CD4-positive, alpha-beta T cell treated with Interleukin-1 beta for 1 hour (primary cell): ENCODE data around the gene SUPT7L.

Experiments
- DNase-seq, 2 donors: peaks; one replicate each; pipeline ENCODE4 v3.0.0-alpha.2; 2020 to 2022

Gene SUPT7L

GRCh38 chr2:27663285-27664153, at the start of gene SUPT7L, which contains the start of gene SLC4A1AP:
SUPT7L (minus strand) TSS chr2:27663614; CDS start chr2:27662192, 1,422 bp downstream.
SLC4A1AP (plus strand) TSS chr2:27663889; CDS start chr2:27663915, 26 bp downstream.
- peak; percentile 75 to 81 for DNase-seq

- DNase-seq, result no peak
Observed at GRCh38 chr2:27713201-27713600, 49.8 kb upstream of the SUPT7L start.

GRCh38 chr2:27712522-27712921, 49.1 kb upstream of the SUPT7L start:
- no peak for DNase-seq

- no peak for DNase-seq
Observed at GRCh38 chr2:27711804-27712203, 48.4 kb upstream of the SUPT7L start.

GRCh38 chr2:27710640-27711430, 47.4 kb upstream of the SUPT7L start:
- no peak for DNase-seq

GRCh38 chr2:27709960-27710575, 46.7 kb upstream of the SUPT7L start:
- no peak for DNase-seq

- DNase-seq, result no peak
Observed at GRCh38 chr2:27709326-27709725, 45.9 kb upstream of the SUPT7L start.

GRCh38 chr2:27708666-27709065, 45.3 kb upstream of the SUPT7L start:
- DNase-seq, result no peak

GRCh38 chr2:27708257-27708654, 44.8 kb upstream of the SUPT7L start:
- no peak for DNase-seq

- DNase-seq, result no peak
Observed at GRCh38 chr2:27707462-27708256, 44.2 kb upstream of the SUPT7L start.

GRCh38 chr2:27705851-27706622, 42.6 kb upstream of the SUPT7L start:
- no peak for DNase-seq

- DNase-seq, result no peak
Observed at GRCh38 chr2:27704342-27704876, 41.0 kb upstream of the SUPT7L start.

- DNase-seq, result peak; percentile 77 to 82
Observed at GRCh38 chr2:27703638-27704341, 40.4 kb upstream of the SUPT7L start.

- no peak for DNase-seq
Observed at GRCh38 chr2:27702302-27702701, 38.9 kb upstream of the SUPT7L start.

- no peak for DNase-seq
Observed at GRCh38 chr2:27701676-27702075, 38.3 kb upstream of the SUPT7L start.

- DNase-seq, result no peak
Observed at GRCh38 chr2:27697660-27698059, 34.2 kb upstream of the SUPT7L start.

GRCh38 chr2:27690052-27690451, 26.6 kb upstream of the SUPT7L start:
- DNase-seq, result no peak

- DNase-seq, result no peak
Observed at GRCh38 chr2:27689424-27689823, 26.0 kb upstream of the SUPT7L start.

- DNase-seq, result no peak
Observed at GRCh38 chr2:27687232-27687631, 23.8 kb upstream of the SUPT7L start.

GRCh38 chr2:27685577-27685976, 22.2 kb upstream of the SUPT7L start:
- no peak for DNase-seq

GRCh38 chr2:27685006-27685405, 21.6 kb upstream of the SUPT7L start:
- peak in 1 of 2 donors; percentile 22 for DNase-seq
